Adrenal gland (tissue), 5 donors: ENCODE data around the gene RBMS1.

ENCODE experiments used
- POLR2A ChIP-seq, 2 donors: fragments of 450-650 bp; IDR thresholded peaks; one replicate each; pipeline ENCODE4 v1.6.1; 2017; ENCODE audit warnings: antibody characterized with exemption in 2 of 2, mild to moderate bottlenecking in 2 of 2, moderate library complexity in 1 of 2
- TF ChIP-seq, protein P1 (sequence below), 6 experiments: fragments of 450-650 bp in 4 of 6; fragments of 200-600 bp in 2 of 6; sonication (generic) in 1 of 6; IDR thresholded peaks; 1 replicate in 5 of 6; 2 replicates in 1 of 6; pipeline versions ENCODE4 v1.5.1 to v1.8.0; 2016 to 2021; ENCODE audit warnings: antibody characterized with exemption in 6 of 6, mild to moderate bottlenecking in 2 of 6, moderate library complexity in 1 of 6
- donor health status: DM: no; HTN: no; CAD: no.

DNA sequence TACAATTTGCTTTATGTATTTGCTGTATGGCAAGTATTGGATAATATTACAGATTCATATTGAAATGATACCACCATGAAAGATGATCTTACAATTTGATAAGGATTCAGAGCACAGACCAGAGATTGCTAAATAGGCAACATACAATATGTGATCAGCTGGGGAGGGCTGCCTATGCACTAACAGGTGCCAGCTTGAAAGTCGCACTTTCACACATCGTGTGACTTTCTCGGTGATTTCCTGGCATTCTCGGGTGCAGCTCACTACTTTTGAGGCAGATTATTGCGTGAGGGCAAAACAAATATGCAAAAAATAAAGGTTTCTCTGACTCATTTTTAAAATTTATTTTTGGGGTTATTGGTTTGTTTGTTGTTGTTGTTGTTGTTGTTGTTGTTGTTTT, 36.0 kb downstream of the RBMS1 start:
- no peak for TF ChIP-seq POLR2A (IDR thresholded peaks at IDR 0.05)
- TF ChIP-seq, protein P1, sequence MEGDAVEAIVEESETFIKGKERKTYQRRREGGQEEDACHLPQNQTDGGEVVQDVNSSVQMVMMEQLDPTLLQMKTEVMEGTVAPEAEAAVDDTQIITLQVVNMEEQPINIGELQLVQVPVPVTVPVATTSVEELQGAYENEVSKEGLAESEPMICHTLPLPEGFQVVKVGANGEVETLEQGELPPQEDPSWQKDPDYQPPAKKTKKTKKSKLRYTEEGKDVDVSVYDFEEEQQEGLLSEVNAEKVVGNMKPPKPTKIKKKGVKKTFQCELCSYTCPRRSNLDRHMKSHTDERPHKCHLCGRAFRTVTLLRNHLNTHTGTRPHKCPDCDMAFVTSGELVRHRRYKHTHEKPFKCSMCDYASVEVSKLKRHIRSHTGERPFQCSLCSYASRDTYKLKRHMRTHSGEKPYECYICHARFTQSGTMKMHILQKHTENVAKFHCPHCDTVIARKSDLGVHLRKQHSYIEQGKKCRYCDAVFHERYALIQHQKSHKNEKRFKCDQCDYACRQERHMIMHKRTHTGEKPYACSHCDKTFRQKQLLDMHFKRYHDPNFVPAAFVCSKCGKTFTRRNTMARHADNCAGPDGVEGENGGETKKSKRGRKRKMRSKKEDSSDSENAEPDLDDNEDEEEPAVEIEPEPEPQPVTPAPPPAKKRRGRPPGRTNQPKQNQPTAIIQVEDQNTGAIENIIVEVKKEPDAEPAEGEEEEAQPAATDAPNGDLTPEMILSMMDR (IDR thresholded peaks at IDR 0.05), result no peak
